ENCODE results near the gene LITAF.

Gene LITAF

GRCh38 chr16:11632455-11632939, 45.8 kb upstream of the LITAF start:
- DNase-seq (ENCODE audit: low read depth), result no peak
- no peak overlapping the region for H3K4me3 ChIP-seq (ENCODE audit: low read depth, low read length)
- no peak for TF ChIP-seq CTCF (IDR thresholded peaks at IDR 0.05; ENCODE audit: low read depth, low read length, missing control alignments)

GRCh38 chr16:11631214-11631613, 44.5 kb upstream of the LITAF start:
- H3K4me3 ChIP-seq (ENCODE audit: low read depth, low read length), result no peak overlapping the region
- TF ChIP-seq CTCF (IDR thresholded peaks at IDR 0.05; ENCODE audit: low read depth, low read length, missing control alignments), result no peak
- DNase-seq (ENCODE audit: low read depth), result no peak

- DNase-seq (ENCODE audit: low read depth), result no peak
- TF ChIP-seq CTCF (IDR thresholded peaks at IDR 0.05; ENCODE audit: low read depth, low read length, missing control alignments), result no peak
- H3K4me3 ChIP-seq (ENCODE audit: low read depth, low read length), result no peak overlapping the region
These were observed 44.0 kb upstream of the LITAF start for GRCh38 chr16:11630768-11631056.

- no peak for TF ChIP-seq CTCF (IDR thresholded peaks at IDR 0.05; ENCODE audit: low read depth, low read length, missing control alignments)
- DNase-seq (ENCODE audit: low read depth), result no peak
- no peak overlapping the region for H3K4me3 ChIP-seq (ENCODE audit: low read depth, low read length)
These were observed 43.5 kb upstream of the LITAF start for GRCh38 chr16:11630046-11630767.

- TF ChIP-seq CTCF (IDR thresholded peaks at IDR 0.05; ENCODE audit: low read depth, low read length, missing control alignments), result no peak
- no peak overlapping the region for H3K4me3 ChIP-seq (ENCODE audit: low read depth, low read length)
- DNase-seq (ENCODE audit: low read depth), result no peak
These were observed 42.6 kb upstream of the LITAF start for GRCh38 chr16:11629071-11630030.

GRCh38 chr16:11627822-11628457, 41.2 kb upstream of the LITAF start:
- H3K4me3 ChIP-seq (ENCODE audit: low read depth, low read length), result no peak overlapping the region
- no peak for TF ChIP-seq CTCF (IDR thresholded peaks at IDR 0.05; ENCODE audit: low read depth, low read length, missing control alignments)
- DNase-seq (ENCODE audit: low read depth), result no peak

All from GM12864 (cell line).